Measurements from ENCODE around the gene DLGAP3. TPM values are rescaled to one million over a fixed set of nuclear protein-coding genes. Genes with fewer than 3 reads are reported as not detected.
A peak's percentile ranks its signal among the peaks of the same experiment; 100 is the strongest.

DLGAP3 gene
- total RNA-seq, 1 donor, result not detected

GRCh38 chr1:34930702-34931071 lies 1.2 kb upstream of the DLGAP3 start:
- peaks cover 58% of the 10 kb centered on the region for H3K27me3 ChIP-seq (ENCODE audit: insufficient read depth, low read length)
- no peak for DNase-seq (ENCODE audit: insufficient read length, low spot score, missing footprints)
- no peak overlapping the region for H2AFZ ChIP-seq (ENCODE audit: low read length)
- TF ChIP-seq CTCF (IDR thresholded peaks at IDR 0.05; ENCODE audit: extremely low read depth, low read depth, low read length), result no peak
- H3K36me3 ChIP-seq (ENCODE audit: insufficient read depth, low read length), result no peaks in the 10 kb centered on the region
- no peaks in the 10 kb centered on the region for H4K20me1 ChIP-seq (ENCODE audit: insufficient read depth, low read length)
- no peak overlapping the region for H3K4me3 ChIP-seq (ENCODE audit: insufficient read depth, low read length)
- H3K79me2 ChIP-seq (ENCODE audit: insufficient read depth, low read length), result no peaks in the 10 kb centered on the region
- H3K4me1 ChIP-seq (ENCODE audit: insufficient read depth, low read length), result no peaks in the 10 kb centered on the region
- no peak overlapping the region for H3K4me2 ChIP-seq (ENCODE audit: insufficient read depth, low read length)
- no peak overlapping the region for H3K27ac ChIP-seq (ENCODE audit: low read depth, low read length)
- no peaks in the 10 kb centered on the region for H3K9me3 ChIP-seq (ENCODE audit: low read depth, low read length)

GRCh38 chr1:34929853-34930701 lies 627 bp upstream of the DLGAP3 start:
- DNase-seq (ENCODE audit: insufficient read length, low spot score, missing footprints), result peak; percentile 69
- H3K27ac ChIP-seq (ENCODE audit: low read depth, low read length), result no peak overlapping the region
- peaks cover 58% of the 10 kb centered on the region for H3K27me3 ChIP-seq (ENCODE audit: insufficient read depth, low read length)
- H3K36me3 ChIP-seq (ENCODE audit: insufficient read depth, low read length), result no peaks in the 10 kb centered on the region
- H2AFZ ChIP-seq (ENCODE audit: low read length), result no peak overlapping the region
- H3K4me3 ChIP-seq (ENCODE audit: insufficient read depth, low read length), result no peak overlapping the region
- no peak overlapping the region for H3K4me2 ChIP-seq (ENCODE audit: insufficient read depth, low read length)
- no peaks in the 10 kb centered on the region for H4K20me1 ChIP-seq (ENCODE audit: insufficient read depth, low read length)
- H3K79me2 ChIP-seq (ENCODE audit: insufficient read depth, low read length), result no peaks in the 10 kb centered on the region
- H3K9me3 ChIP-seq (ENCODE audit: low read depth, low read length), result no peaks in the 10 kb centered on the region
- TF ChIP-seq CTCF (IDR thresholded peaks at IDR 0.05; ENCODE audit: extremely low read depth, low read depth, low read length), result no peak
- H3K4me1 ChIP-seq (ENCODE audit: insufficient read depth, low read length), result no peaks in the 10 kb centered on the region

GRCh38 chr1:34928699-34929496 lies 552 bp downstream of the DLGAP3 start:
- H3K27me3 ChIP-seq (ENCODE audit: insufficient read depth, low read length), result peaks cover 56% of the 10 kb centered on the region
- TF ChIP-seq CTCF (IDR thresholded peaks at IDR 0.05; ENCODE audit: extremely low read depth, low read depth, low read length), result no peak
- H3K79me2 ChIP-seq (ENCODE audit: insufficient read depth, low read length), result no peaks in the 10 kb centered on the region
- H4K20me1 ChIP-seq (ENCODE audit: insufficient read depth, low read length), result no peaks in the 10 kb centered on the region
- no peaks in the 10 kb centered on the region for H3K9me3 ChIP-seq (ENCODE audit: low read depth, low read length)
- no peak overlapping the region for H3K27ac ChIP-seq (ENCODE audit: low read depth, low read length)
- H3K36me3 ChIP-seq (ENCODE audit: insufficient read depth, low read length), result no peaks in the 10 kb centered on the region
- DNase-seq (ENCODE audit: insufficient read length, low spot score, missing footprints), result peak; percentile 81
- no peak overlapping the region for H3K4me2 ChIP-seq (ENCODE audit: insufficient read depth, low read length)
- H3K4me3 ChIP-seq (ENCODE audit: insufficient read depth, low read length), result no peak overlapping the region
- no peaks in the 10 kb centered on the region for H3K4me1 ChIP-seq (ENCODE audit: insufficient read depth, low read length)
- H2AFZ ChIP-seq (ENCODE audit: low read length), result no peak overlapping the region
